Type B pancreatic cell (in vitro differentiated cells): ENCODE data around the gene OR56A1. TPM values are rescaled to one million over a fixed set of nuclear protein-coding genes. Genes with fewer than 3 reads are reported as not detected.

Experiments
- DNase-seq: peaks from one replicate; pipeline ENCODE4 v3.0.0; 2021; ENCODE audit warnings: mixed read lengths; ENCODE audit not compliant: unreplicated experiment; ENCODE audit errors: extremely low spot score
- H3K27ac Mint-ChIP-seq: 2 replicates; pipeline ENCODE4 v1.8.0; 2021; ENCODE audit warnings: mild to moderate bottlenecking, mixed read lengths
- H3K27me3 Mint-ChIP-seq: 2 replicates; pipeline ENCODE4 v1.8.0; 2021; ENCODE audit warnings: mixed read lengths
- H3K36me3 Mint-ChIP-seq: 2 replicates; pipeline ENCODE4 v1.8.0; 2021; ENCODE audit warnings: mixed read lengths
- H3K4me1 Mint-ChIP-seq: one replicate; pipeline ENCODE4 v1.8.0; 2021; ENCODE audit warnings: mixed read lengths; ENCODE audit not compliant: unreplicated experiment
- H3K4me3 Mint-ChIP-seq: 2 replicates; pipeline ENCODE4 v1.8.0; 2021; ENCODE audit warnings: mild to moderate bottlenecking, mixed read lengths
- H3K9me3 Mint-ChIP-seq: 2 replicates; pipeline ENCODE4 v1.8.0; 2021; ENCODE audit warnings: mixed read lengths
- total RNA-seq: library from RNA; stranded (reverse); gene quantifications from 2 replicates; pipeline ENCODE4 v1.2.1, GENCODE V29; 2021; ENCODE audit warnings: low replicate concordance
- TF ChIP-seq, protein P1 (sequence below): fragments of 200-600 bp; sonication (generic); conservative IDR thresholded peaks from 2 replicates; pipeline ENCODE4 v1.5.0; 2021; ENCODE audit warnings: antibody characterized with exemption, mild to moderate bottlenecking

OR56A1 gene
- total RNA-seq, 1 donor from 2014 or later: not detected

DNA sequence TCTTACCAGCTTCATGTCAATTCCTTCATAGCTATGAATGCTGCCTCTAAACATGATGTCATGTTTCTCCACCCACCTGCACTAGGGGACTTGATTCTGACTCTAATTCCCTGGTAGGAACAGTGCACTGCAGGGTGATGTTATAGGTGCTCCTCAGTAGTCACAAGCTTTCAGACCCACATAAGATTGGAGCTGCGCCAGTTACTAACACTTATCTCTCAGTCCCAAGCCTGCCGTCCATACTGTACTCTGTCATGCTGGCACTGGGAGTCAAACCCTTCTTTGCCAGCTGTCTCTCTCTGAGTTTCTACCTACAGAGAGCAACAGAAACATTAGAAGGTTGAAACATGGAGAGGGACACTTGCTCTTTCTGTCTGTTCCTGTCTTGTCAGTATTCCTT lies 5.5 kb downstream of the OR56A1 start:
- Mint-ChIP-seq H3K4me3 (no peak overlapping the region), H3K36me3 (no peaks in the 10 kb centered on the region), H3K9me3 (no peaks in the 10 kb centered on the region), H3K27ac (no peak overlapping the region), H3K4me1 (no peaks in the 10 kb centered on the region), H3K27me3 (peaks cover 12% of the 10 kb centered on the region)
- DNase-seq: no peak
- TF ChIP-seq, protein P1, sequence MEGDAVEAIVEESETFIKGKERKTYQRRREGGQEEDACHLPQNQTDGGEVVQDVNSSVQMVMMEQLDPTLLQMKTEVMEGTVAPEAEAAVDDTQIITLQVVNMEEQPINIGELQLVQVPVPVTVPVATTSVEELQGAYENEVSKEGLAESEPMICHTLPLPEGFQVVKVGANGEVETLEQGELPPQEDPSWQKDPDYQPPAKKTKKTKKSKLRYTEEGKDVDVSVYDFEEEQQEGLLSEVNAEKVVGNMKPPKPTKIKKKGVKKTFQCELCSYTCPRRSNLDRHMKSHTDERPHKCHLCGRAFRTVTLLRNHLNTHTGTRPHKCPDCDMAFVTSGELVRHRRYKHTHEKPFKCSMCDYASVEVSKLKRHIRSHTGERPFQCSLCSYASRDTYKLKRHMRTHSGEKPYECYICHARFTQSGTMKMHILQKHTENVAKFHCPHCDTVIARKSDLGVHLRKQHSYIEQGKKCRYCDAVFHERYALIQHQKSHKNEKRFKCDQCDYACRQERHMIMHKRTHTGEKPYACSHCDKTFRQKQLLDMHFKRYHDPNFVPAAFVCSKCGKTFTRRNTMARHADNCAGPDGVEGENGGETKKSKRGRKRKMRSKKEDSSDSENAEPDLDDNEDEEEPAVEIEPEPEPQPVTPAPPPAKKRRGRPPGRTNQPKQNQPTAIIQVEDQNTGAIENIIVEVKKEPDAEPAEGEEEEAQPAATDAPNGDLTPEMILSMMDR: no peak

DNA sequence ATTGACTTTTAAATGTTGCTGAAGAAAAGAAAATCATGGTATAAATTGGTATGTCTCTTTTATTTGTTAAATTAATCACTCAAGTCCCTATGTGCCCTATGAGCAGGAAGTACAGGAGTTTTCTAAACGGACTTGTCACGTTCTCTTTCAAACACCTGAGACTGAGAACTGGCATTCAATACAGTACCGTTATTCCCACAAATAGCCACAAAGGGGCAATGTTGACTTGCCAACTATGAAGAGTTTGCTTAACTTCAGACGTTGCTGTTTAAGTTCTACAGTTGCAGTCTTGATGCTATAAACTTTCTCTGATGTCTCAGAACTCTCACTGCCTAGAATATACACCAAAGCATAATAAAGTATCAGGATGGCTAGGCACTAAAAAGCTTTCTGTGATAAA lies 7.6 kb downstream of the OR56A1 start:
- DNase-seq: no peak
- Mint-ChIP-seq H3K36me3 (no peaks in the 10 kb centered on the region), H3K4me3 (no peak overlapping the region), H3K4me1 (no peaks in the 10 kb centered on the region), H3K27ac (no peak overlapping the region), H3K27me3 (peaks cover 18% of the 10 kb centered on the region), H3K9me3 (no peaks in the 10 kb centered on the region)
- TF ChIP-seq, protein P1: peak; percentile 77

DNA sequence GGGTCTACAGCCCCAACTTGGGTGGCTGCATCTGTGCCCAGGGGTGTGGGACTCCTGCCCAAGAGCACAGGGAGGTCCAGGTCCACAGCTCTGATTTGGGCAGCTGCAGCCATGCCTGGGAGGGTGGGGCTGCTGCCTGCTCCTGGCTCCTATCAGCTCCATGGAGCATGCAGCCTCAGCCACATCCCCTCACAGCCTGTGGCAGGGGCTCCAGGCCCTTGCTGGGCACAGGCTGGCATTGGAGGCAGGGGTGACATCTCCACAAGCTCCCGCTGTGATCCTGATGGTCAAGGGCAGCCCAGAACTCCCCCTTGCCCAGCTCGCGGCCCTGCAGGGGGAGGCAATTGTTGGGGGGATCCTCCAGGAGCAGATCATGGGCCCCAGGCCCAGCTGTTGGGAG lies 17.5 kb downstream of the OR56A1 start:
- no peak overlapping the region for H3K27ac Mint-ChIP-seq
- TF ChIP-seq, protein P1: no peak
- peaks cover 8% of the 10 kb centered on the region for H3K27me3 Mint-ChIP-seq
- no peaks in the 10 kb centered on the region for H3K36me3 Mint-ChIP-seq
- no peak overlapping the region for H3K4me3 Mint-ChIP-seq
- H3K9me3 Mint-ChIP-seq: peaks cover 5% of the 10 kb centered on the region
- H3K4me1 Mint-ChIP-seq: no peaks in the 10 kb centered on the region
- DNase-seq: no peak

DNA sequence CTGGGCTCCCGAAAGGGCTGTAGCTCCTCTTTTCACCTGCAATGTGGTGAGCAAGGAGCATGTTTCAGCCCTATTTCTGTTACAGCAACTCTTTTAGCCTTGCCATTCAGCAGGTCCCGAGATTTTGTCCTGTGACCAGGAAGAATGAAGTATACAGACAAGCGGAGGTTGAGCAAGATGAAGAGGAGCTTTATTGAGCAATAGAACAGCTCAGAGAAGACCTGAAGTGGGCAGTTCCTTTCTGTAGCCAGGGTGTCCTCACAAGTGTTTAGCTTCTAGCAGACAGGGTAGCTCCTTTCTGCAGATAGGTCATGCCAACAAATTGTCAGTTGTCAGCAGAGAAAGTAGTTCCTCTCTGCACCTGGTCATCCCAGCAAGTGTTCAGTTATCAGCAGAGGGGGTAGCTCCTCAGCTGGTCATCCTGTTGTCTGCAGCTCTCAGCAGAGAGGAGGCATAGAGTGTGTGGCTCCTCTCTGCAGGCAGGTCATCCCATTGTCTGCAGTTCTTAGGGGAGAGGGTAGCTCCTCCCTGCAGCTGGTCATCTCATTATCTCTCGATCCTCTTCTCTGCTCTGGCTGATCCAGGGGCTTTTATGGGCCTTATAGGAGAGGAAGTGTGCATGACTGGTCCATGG lies 18.4 kb downstream of the OR56A1 start:
- TF ChIP-seq, protein P1: no peak
- peaks cover 3% of the 10 kb centered on the region for H3K9me3 Mint-ChIP-seq
- peaks cover 8% of the 10 kb centered on the region for H3K27me3 Mint-ChIP-seq
- no peak for DNase-seq
- H3K36me3 Mint-ChIP-seq: no peaks in the 10 kb centered on the region
- no peak overlapping the region for H3K4me3 Mint-ChIP-seq
- H3K27ac Mint-ChIP-seq: no peak overlapping the region
- no peaks in the 10 kb centered on the region for H3K4me1 Mint-ChIP-seq

DNA sequence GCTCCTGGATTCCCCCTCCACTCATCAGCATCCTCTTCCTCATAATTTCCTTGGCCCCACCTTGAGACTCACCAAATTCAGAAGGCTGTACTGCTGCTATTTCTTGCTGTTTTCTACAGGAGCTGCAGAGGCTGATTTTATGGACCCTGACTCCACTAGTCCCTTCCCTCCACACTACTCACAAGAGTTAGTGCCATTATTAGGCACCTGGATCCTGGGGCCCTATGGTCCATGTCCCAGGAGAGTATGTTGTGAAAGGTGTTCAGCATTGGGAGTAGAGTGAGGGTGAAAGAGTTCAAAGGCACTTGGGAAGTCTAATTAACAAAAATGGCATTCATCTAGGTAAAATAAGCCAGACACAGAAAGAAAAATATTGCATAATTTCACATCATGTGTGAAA lies 23.7 kb downstream of the OR56A1 start, which contains the start of gene OR56A4:
Gene OR56A4, minus strand, starts transcription at position 101 of the 400 bp plus-strand sequence. CDS start 3,954 bp downstream, outside the sequence.
- no peaks in the 10 kb centered on the region for H3K9me3 Mint-ChIP-seq
- H3K4me1 Mint-ChIP-seq: no peaks in the 10 kb centered on the region
- H3K27me3 Mint-ChIP-seq: peaks cover 14% of the 10 kb centered on the region
- H3K27ac Mint-ChIP-seq: no peak within 1 kb of the TSS
- no peaks in the 10 kb centered on the region for H3K36me3 Mint-ChIP-seq
- no peak within 1 kb of the TSS for H3K4me3 Mint-ChIP-seq
- TF ChIP-seq, protein P1: no peak
- no peak for DNase-seq

DNA sequence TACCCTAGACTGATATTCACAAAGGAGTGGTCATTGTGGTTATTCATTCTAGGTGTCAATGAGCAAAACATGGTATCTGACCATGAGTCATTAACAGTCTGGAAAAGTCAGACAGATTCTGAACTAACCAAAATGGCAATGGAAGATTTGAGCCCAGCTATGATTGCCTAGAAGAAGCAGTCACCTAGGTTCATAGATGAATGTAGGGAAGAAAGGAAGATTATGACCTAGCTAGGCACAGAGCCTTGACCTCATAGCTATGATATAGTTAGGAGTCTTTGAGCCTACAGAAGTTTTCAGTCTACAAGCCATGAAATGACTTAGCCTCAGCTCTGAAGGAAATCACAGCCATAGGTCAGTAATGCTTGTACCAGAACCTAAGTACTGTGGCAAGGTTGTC lies 24.2 kb downstream of the OR56A1 start:
- peaks cover 14% of the 10 kb centered on the region for H3K27me3 Mint-ChIP-seq
- H3K9me3 Mint-ChIP-seq: no peaks in the 10 kb centered on the region
- no peak for DNase-seq
- H3K27ac Mint-ChIP-seq: no peak overlapping the region
- H3K36me3 Mint-ChIP-seq: no peaks in the 10 kb centered on the region
- no peaks in the 10 kb centered on the region for H3K4me1 Mint-ChIP-seq
- no peak overlapping the region for H3K4me3 Mint-ChIP-seq
- TF ChIP-seq, protein P1: no peak
